ENCODE measurements around the gene GAK. TPM values are rescaled to one million over a fixed set of nuclear protein-coding genes. Genes with fewer than 3 reads are reported as not detected.

Gene GAK
- total RNA-seq, 1 donor from 2014 or later: 130 TPM

DNA sequence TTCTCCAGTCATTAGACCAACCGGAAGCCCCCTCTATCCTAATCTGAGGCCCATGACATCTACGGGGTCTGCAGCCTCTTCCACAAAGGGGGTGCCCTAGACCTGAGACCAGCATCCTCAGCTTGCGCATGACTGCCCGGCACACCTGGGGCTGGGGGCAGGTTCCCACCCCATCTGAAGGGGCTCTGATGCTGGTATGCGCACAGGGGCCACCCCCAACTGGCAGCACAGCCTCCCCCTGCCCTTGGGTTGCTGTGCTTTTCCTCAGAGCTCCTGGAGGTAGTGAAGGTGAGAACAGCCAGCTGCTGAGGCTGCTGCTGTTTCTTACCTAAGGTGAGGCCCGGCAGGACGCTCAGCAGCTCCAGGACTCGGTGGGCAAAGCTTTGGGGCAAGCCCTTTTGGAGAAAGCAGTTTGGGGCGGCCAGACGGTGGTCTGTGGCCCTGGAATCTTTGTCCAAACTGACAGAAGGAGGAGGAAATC, 87.3 kb downstream of the GAK start:
- DNase-seq: peak; percentile 10
- Histone ChIP-seq H3K27me3 (ENCODE audit: low read depth) (no peaks in the 10 kb centered on the region), H3K4me3 (no peak overlapping the region), H3K36me3 (peaks cover 19% of the 10 kb centered on the region), H3K4me1 (no peaks in the 10 kb centered on the region), H3K9me3 (no peaks in the 10 kb centered on the region), H3K27ac (no peak overlapping the region)
- intact Hi-C loops (cut with DNase I): no loop called here
- no peak for ATAC-seq
- TF ChIP-seq, protein P1, sequence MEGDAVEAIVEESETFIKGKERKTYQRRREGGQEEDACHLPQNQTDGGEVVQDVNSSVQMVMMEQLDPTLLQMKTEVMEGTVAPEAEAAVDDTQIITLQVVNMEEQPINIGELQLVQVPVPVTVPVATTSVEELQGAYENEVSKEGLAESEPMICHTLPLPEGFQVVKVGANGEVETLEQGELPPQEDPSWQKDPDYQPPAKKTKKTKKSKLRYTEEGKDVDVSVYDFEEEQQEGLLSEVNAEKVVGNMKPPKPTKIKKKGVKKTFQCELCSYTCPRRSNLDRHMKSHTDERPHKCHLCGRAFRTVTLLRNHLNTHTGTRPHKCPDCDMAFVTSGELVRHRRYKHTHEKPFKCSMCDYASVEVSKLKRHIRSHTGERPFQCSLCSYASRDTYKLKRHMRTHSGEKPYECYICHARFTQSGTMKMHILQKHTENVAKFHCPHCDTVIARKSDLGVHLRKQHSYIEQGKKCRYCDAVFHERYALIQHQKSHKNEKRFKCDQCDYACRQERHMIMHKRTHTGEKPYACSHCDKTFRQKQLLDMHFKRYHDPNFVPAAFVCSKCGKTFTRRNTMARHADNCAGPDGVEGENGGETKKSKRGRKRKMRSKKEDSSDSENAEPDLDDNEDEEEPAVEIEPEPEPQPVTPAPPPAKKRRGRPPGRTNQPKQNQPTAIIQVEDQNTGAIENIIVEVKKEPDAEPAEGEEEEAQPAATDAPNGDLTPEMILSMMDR (IDR thresholded peaks at IDR 0.05): no peak

DNA sequence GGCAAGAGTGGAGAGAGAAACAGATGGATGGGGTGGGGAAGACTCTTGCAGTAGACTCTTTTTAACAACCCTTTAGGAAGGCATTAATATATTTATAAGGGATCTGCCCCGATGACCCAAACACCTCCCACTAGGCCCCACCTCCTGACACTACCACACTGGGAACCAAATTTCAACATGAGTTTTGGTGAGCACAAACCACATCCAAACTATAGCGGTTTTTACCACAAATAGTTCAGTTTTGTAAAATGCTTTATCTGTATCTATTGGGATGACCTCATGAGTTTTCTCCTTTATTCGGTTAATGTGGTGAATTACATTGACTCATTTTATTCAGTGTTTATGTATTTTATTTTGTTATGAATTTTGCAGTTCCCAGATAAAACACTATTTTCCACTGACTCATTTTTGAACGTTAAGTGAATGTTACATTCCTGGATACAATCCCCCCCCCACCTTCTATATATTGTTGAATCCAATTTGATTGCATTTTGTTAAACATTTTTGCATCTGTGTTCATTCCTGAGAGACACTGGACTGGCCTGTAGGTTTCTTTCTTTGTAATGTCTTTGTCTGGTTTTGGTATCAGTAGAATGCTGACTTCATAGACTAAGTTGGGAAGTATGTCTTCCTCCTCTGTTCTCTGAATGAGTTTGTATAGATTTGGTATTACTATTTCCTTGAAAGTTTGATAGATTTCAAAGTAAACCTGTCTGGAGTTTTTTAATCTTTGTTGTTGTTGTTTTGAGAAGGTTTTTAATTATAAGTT, 92.3 kb downstream of the GAK start:
- no peaks in the 10 kb centered on the region for H3K27me3 ChIP-seq (ENCODE audit: low read depth)
- no peak for ATAC-seq
- DNase-seq: peak; percentile 1
- H3K36me3 ChIP-seq: no peaks in the 10 kb centered on the region
- TF ChIP-seq, protein P1 (IDR thresholded peaks at IDR 0.05): no peak
- H3K9me3 ChIP-seq: peaks cover 10% of the 10 kb centered on the region
- H3K4me1 ChIP-seq: no peaks in the 10 kb centered on the region
- H3K4me3 ChIP-seq: no peak overlapping the region
- no peak overlapping the region for H3K27ac ChIP-seq
- intact Hi-C loops (cut with DNase I): no loop called here

- ATAC-seq: no peak
- H3K27me3 ChIP-seq (ENCODE audit: low read depth): peaks cover under 1% of the 10 kb centered on the region
- peaks cover 10% of the 10 kb centered on the region for H3K9me3 ChIP-seq
- intact Hi-C loops (cut with DNase I): no loop called here
- no peak overlapping the region for H3K27ac ChIP-seq
- H3K36me3 ChIP-seq: no peaks in the 10 kb centered on the region
- H3K4me1 ChIP-seq: no peaks in the 10 kb centered on the region
- TF ChIP-seq, protein P1 (IDR thresholded peaks at IDR 0.05): no peak
- no peak overlapping the region for H3K4me3 ChIP-seq
- DNase-seq: no peak
Observed at GRCh38 chr4:837772-838171, 94.3 kb downstream of the GAK start.

DNA sequence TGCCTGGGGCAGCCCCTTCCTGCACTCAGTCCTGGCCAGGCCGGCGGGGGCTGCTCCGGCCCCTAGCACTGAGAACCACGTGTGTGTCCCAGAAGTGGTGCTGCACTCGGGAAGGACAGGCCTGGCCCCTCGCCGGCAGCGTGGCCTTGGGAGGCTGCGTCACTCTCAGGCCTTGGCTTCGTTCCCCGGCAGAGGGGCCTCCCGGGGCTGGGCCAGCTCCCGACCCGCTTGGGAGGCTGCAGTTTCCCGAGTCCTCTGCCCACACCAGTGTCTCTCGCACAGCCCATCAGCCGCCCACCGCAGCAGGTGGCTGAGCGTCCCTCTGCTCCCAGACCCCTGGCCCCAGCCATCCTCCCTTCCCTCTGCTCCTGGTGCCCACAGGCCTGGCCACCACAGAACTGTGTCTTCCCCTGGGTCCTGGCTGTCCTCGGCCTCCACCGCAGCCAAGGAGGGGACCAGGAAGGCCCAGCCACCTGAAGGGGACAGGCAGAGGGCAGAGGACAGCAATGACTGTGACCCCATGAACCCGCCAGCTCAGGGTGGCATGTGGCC, 95.3 kb downstream of the GAK start:
- no peaks in the 10 kb centered on the region for H3K36me3 ChIP-seq
- H3K9me3 ChIP-seq: peaks cover 10% of the 10 kb centered on the region
- no peak overlapping the region for H3K4me3 ChIP-seq
- H3K27ac ChIP-seq: no peak overlapping the region
- TF ChIP-seq, protein P1 (IDR thresholded peaks at IDR 0.05): no peak
- DNase-seq: peak; percentile 25
- intact Hi-C loops (cut with DNase I): no loop called here
- no peaks in the 10 kb centered on the region for H3K4me1 ChIP-seq
- H3K27me3 ChIP-seq (ENCODE audit: low read depth): peaks cover 6% of the 10 kb centered on the region
- ATAC-seq: no peak

- H3K27me3 ChIP-seq (ENCODE audit: low read depth): peaks cover 6% of the 10 kb centered on the region
- H3K36me3 ChIP-seq: no peaks in the 10 kb centered on the region
- TF ChIP-seq, protein P1 (IDR thresholded peaks at IDR 0.05): no peak
- peak in 1 of 2 donors; percentile 9 for ATAC-seq
- intact Hi-C loops (cut with DNase I): no loop called here
- DNase-seq: peak; percentile 42
- no peak overlapping the region for H3K4me3 ChIP-seq
- no peak overlapping the region for H3K27ac ChIP-seq
- peaks cover 10% of the 10 kb centered on the region for H3K9me3 ChIP-seq
- no peaks in the 10 kb centered on the region for H3K4me1 ChIP-seq
Observed at GRCh38 chr4:836003-836511, 96.1 kb downstream of the GAK start.

All from lower lobe of right lung (tissue), 2 donors.